HG03457 (cell line): ENCODE results near the gene CASZ1.

Experiments
- ATAC-seq: cut with Tn5 transposase; IDR thresholded peaks from one replicate; pipeline ENCODE4 v1.9.1; 2021; ENCODE audit warnings: moderate number of reproducible peaks; ENCODE audit not compliant: unreplicated experiment

The CASZ1 gene

DNA sequence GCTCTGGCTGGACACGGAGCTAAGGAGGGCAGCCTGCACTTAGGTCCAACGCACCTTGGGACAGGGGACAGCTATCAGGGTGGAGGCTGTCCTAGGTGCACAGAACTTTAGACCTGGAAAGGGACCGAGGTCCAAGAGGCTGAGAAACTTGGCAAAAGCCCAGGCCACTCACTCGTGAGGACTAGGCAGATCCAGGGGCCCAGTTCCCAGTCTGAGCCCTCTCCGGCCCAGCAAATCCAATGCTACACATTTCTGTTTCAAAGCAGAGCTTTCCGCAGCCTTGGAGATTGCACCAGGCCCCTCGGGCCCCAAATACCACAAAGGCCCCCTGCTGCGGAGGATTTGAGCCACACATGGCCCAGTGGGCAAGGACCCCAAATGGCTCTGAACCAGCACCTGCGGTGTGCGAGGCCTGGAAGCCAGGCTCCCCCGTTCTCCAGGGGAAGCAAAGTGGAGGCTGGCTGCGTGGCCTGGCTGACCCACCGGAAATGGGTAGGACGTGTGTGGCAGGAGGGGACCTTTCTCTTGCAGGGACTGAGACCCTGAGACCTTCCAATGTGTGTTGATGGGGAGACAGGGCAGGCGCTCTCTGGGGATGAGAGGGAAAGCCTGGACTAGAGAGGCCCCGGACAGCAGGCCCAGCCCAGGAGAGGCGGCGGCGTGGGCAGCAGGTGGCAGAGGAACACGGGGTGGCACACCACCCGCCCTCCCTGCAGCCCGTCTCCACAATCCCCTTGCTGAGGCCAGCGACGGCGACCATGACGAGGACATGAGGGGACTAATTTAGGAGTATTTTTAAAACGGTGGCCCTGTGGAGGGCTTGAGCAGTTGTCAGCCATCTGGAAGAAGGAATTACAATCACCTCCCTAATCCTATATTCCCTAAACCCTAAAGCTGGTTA is 118.7 kb downstream of the CASZ1 start:
- ATAC-seq: no peak

DNA sequence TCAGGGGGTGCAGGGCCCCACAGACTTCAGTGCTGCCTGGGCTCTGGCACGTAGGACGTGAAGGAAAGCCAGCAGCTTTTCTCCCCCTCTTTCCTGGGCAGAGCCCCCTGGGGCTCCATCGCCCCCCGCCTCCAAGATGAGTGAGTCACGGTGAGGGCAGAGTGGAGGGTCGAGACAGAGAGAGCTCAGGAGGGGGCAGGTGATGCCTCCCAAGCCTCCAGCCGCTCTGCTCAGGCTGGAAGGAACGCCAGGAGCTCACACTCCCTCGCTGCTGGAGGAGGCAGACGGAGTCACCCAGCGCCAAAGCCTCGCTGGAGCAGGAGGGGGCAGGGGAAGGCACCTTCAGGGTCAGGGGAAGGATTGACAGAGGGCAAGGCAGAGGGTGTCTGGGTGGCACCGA is 119.5 kb downstream of the CASZ1 start:
- no peak for ATAC-seq

DNA sequence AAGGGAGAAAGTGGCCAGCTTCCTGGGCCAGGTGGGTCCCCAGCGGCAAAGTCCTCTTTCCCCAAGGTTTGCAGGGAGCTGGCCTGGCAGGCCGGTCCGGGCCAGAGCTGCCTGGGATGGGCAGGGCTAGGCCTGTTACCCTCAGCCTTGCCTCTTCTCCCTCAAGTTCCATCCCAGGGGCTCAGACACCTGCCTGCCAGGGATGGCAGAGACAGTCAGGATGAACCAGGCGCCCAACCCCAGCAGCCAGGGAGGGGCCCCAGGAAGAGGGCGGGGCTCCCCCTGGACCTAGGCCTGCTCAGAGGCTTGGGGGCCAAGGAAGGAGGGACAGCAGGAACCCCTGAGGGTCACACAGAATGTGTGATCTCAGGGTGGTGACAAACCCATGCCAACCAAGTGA is 120.6 kb downstream of the CASZ1 start:
- ATAC-seq: no peak

DNA sequence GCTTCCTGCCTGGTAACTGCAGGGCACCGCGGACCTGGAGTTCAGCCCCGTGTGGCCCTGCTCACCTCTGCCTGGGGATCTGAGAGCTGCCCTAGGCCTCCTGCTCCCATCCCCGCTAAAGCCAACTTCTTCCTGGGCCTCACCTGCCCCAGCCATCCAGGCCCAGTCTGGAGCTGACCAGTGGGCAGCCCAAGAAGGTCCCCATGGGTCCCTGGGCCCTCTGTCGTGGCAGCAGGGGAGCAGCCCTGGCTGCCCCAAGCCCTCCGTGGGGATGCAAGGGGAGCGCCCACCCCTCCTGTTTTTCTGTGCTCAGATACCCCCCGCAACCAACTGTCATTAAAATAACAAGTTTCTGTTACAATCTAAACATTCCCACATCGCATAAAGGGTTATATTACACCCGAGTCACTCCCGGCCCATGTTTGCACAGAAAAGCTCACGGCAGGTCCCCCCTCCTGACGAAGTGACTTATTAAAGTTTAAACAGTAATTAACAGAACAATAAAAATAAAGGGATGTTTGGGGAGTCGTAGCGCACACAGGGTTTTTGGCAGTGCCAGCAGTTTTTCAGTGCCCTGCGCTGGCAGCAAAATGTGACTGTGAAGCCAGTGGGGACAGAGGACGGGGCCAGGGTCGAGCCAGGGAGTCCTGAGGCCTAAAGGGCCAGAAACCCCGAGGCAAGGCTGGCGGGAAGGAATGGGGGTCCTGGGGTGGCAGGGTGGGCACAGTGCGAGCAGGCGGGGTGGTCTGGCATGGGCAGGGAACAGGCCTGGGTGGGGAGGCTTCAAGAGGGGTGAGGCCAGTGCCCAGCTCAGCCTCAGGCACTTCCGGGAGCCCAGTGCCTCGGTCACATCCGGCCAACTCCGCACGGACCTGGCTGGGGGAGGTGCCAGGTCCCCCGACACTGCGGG is 121.5 kb downstream of the CASZ1 start:
- ATAC-seq: no peak

DNA sequence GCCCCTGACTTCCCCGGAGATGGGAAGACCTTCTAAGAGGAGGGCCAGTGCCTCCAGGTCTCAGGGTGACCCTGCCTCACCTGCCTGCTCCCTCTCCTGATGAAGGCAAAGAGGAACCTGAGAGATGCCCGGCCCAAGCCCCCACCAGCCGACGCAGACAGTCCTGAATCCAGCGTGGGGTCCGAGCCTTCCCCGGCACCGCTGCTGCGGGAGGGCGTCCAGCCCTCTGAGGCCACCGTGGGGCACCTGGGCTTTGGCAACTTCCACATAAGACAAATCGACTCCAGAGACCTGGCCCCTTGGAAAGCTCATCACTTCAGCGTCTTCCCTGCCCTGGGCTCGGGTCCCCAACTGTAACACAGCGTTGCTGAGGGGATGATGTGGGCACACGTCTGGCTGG is 122.2 kb downstream of the CASZ1 start:
- no peak for ATAC-seq

DNA sequence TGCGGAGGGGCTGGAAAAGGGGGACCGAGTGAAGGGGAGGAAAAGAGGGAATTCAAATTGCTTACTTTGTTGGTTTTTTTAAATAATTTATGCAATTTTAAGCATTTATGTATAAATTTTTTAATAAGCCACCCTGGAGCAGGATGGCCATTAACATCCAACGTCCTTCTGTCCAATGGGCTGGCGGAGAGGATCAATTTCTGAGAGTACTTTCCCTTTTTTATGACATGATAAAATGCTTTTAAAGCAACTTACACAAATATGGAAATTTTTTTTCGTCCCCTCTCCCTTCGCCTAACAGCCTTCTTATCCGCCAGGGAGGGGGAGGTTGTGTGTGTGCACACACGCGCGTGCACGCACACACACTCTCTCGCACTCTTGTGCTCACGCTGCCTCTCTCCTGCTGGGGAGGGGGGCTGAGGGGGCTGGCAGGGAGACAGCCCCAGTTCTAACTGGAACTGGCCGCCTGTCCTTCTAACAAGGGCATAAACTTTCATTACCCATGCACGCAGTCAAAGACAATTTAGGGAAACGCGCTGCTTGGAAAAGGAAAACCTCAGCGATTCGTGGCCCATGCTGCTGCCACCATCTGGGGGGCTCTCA is 123.2 kb downstream of the CASZ1 start:
- ATAC-seq: no peak

DNA sequence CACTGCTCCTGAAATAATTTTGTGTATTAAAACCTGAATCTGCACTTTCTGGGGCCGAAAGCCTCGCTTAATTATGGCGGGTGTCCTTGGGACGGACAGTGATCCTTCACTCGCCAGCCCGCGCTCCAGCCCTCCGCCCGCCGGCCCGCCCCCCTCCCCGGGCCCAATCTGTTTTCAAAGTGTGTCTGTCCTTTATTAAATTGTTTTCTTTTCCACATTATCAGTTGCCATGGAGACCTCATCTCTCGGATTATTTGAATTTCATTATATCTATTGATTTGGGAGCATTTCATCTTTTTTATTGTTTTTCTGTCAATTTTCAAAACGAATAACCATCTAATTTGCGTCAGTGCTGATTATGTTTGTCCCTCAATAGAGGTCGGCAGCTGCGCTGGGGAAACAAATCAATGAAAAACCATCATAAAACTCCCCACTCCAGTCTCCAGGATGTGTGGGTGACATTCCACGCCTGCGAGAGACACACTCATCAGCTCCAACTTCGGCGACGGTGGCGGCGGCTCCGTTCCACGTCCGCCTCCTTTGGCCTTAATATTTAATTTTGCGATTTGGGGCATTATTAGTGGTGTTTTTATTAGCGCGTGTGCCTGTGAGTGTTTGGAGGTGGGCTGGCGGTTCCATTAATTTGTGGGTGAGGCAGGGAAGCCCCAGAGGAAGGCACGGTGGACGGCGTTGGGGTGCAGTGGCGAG is 123.9 kb downstream of the CASZ1 start:
- ATAC-seq: no peak

DNA sequence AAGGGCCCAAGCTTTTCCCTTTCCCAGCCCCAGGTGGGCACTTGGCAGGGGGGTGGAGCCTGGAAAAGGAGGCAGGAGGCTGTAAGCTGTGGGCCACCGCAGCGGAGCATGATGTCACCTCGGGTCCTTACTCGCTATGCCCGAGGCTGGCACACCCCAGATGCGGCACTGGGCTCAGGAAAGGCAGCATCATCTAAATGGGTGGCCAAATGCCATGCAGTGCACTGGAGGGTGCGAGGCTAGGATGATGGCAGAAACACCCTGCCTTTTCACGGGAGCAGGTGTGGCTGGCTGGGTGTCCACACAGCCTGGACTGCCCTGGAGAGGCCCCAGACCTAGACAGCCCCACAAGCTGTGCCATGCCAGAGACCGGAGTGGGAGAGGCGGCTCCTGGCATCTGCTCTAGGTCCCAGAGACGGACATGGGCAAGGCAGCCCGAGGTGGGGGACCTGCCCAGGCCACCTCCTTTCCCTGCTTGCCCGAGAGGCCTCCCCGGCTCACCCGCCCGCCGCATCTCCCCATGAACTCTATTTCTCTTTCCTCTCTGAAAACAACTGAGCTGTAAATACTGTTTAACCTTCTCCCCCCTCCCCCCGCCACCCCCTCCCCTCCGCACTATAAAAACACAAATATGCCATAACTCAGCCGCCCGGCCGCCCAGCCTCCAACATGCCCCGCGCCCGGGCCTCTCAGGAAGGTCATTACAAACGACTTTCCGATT is 124.7 kb downstream of the CASZ1 start:
- ATAC-seq: no peak

DNA sequence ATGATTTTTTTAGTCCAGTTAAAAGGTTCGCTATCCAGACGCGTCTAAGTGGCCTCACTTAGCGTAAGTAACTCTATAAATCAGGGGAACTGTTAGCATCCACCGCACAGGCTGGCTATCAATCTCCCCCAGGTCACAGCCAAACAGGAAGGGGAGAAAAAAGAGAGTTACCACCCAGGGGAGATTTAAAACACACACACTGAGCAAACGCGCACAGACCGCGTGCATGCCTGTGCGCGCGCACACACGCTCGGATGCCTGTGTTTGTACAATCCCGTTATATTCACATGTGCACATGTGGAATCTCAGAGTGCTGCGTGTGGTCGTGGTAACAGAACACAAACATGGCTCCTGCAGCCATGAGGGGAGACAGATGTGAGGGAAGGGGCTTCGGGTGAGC is 125.4 kb downstream of the CASZ1 start:
- no peak for ATAC-seq

DNA sequence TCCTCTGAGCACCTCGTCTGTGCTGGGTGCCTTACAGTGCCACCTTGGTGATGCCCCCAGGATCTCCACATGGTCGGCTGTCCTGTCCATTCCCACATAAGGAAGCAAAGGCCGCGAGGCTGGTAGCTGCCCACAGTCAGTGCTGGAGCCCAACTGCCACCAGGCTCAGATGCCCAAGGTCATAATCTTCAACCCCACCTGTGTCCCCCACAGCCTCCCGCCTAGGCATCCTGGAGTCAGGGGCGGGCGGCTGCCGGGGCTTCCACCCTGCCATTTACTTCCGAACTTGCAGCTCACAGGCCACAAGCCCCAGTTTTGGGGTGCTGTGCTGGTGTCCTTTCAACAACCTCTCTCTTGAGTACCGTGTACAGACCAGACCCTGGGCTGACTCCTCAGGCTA is 126.3 kb downstream of the CASZ1 start:
- no peak for ATAC-seq

DNA sequence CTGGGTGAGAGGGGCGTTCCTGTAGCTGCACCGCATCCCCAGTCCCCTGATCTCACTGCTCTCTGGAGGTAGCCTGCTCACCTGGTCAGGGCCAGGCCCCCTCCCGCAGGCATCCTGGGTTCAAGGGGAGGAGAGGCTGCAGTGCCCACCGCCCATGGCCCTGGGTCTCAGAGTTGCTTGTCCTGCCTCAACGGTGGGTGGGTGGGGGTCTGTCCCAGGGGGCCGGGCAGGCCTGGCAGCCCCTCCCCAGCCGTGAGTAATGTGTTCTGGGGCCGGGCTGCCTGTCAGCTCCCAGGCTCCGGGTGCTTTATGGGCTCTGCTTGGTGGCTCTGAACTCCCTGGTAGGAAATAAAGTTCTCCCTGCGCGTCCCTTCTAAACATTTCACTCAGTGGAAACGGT is 126.9 kb downstream of the CASZ1 start:
- no peak for ATAC-seq

DNA sequence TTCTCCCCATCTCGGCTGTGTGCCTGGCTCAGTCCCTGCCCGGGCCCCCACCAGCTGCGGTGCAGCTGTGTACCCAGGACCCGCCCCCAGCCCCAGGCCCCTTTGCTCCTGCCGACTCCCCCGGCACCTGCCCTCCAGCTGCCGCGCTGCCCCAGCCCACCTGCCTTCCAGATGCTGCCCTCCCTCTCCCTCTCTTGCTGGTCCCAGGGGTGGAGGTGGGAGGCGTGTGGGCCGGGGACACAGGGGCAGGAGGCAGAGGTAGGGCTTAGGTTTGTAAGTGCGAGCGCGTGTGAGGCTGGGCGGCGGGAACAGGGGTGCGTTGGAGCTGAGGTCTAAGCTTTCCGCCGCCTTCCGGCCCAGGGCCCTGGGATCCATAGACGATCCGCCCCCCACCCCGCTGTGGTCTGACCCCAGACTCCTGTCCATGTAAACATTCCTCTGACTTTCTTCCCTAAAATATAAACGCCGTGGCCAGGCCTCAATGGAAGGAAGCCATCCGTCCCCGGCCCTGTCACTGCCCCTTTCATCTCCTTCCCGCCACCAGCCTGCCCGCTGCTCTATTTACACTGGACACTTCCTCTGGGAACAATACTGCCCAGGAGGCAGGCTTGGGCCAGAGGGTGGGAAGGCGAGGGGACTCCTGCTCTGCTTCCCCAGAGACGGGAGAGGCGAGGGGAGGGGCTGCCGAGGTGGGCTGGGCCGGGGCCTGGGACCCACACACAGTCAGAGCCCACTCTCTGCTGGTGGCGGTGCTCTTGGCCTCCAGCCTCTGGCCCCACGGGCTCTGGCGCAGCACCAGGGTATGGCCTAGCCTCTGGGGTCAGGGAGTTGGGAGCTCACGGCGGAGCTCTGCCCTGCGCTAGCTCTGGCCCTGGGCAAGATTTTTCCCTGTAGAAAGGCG is 128.3 kb downstream of the CASZ1 start:
- ATAC-seq: no peak

DNA sequence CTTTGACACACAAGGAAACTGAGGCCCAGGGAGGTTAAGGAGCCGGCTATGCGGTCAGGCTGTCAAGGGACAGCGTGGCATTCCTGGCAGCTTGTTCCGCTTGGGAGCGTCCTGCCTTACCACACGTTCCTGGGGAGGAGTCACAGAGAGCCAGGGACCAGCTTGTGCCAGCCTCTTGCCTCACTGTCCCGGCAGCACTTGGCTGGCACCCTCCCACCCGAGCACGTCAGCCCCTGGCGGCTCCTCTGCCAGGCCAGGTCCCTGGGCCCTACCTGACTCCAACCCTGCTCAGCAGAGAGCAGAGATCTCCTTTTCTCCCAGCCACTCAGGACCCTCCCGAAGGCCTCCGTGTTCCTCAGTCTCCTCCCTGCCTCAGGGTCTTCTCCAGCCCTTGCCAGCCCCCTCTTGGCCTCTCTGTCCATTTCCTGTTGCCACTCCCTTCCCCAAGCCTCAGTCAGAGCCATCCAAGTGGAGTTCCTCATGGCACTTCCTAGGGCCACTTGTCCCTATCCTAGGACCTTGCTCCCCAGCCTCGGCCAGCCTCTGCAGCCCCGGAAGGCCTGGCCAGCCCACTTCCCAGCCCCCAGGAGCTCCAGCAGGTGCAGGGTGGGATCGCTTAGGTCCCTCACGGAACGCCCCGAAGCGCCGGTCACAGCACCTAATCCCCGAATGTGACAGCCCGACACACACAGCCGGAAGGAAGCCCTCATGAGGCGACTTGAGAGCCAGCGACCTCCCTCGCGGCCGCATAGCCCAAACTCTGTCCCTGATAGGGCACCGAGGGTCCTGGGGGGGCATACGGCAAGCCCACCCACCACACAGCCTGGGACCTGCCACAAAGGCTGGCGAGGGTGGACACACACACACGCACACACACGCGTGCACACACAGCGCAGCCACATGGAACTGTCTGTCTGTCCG is 130.3 kb downstream of the CASZ1 start:
- no peak for ATAC-seq

DNA sequence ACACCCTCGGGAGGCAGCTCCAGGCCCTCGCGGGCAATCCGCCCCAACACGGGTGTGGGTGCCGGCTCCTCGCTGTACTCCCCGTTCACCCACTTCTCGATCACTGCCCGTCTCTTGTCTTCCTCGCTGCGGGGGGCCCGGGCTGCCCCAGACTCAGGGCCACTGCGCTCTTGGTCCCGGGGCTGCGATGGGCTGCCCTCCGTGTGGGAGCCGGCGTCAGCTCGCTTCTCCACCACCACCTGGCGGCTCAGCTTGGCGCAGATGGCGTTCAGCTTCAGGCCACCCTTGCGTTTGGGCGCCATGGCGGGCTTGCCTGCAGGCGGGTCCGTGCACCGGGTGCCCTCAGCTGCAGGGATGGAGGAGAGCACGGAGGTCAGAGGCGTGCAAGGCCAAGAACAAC is 131.2 kb downstream of the CASZ1 start:
- no peak for ATAC-seq

DNA sequence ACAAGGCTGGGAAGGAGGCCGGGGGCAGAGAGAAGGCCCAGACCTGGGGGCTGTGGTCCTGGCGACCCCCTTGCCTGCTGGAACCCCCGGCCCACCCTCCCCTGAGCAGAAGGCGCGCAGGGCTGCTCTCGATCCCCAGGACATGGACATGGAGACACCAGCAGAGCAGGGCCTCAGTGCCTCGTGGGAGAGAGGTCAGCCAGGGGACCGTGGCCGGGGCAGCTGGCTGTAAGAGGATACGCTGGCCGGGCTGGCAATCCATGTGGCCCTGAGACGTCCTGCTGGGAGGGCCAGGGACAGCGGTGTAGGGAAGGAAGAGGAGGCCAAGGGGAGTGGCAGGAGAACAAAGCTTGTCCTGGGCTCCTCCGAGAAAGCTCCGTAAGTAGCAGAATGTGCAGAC is 132.2 kb downstream of the CASZ1 start:
- no peak for ATAC-seq

DNA sequence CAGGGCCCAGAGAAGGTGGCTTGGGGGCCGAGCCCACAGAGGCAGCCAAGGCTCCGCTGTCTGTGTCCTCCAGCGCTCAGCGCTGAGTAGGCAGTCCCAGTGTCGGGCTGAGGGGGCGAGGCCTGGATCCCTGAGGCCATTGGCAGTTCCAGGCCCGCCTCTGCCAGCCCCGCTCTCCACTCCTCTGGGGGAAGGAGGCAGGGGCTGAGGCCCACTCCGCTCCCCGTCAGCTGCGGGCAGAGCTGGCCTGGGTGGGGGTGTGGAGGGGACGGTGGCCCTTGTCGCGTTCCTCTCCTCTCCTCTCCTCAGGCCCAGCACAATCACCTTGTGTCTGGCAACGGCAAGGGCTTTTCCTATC is 132.8 kb downstream of the CASZ1 start:
- no peak for ATAC-seq

DNA sequence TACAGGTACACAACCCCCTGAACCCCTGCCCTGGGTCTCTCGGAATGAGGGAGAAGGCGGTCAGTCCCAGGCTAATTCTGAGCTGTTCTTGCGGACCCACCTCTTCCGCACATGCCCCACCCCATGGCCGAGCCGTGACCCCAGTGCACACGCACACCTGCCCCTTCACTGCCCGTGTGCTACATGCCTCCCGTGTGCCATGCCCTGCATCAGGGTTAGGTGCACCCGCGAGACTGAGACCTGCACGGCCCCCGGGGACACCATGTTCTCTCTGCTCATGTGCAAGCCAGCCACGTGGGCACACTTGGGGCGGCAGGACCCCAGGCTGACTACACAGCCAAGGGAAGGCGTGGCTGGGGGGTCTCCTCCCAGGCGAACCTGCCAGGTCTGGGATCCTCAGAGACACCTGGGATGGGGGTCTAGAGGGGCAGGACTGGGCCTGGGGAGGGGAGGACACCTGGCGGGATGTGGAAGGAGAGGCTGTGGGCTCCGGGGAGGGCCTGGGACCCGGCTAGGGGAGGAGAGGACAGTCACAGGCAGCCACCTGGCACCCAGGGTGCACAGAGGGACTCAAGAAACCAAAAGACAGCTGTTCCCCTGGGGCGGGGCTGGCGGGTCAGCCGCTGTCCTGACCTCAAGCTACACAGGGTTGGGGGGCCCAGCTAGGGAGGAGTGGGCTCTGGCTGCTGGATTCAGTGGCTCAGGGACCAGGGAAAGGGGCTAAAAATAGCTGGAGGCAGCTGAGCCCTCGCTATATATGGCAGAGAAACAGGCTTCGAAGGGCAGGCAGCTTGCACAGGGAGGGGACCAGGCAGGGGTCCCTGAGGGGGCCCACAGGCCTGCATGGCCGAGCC is 133.4 kb downstream of the CASZ1 start:
- no peak for ATAC-seq
